K562 (cell line): ENCODE measurements around the gene SFXN2.

Experiments
- ARID3A ChIP-seq: IDR thresholded peaks from 2 replicates; pipeline ENCODE4 v1.6.1; 2012; ENCODE audit warnings: low read depth, low read length, improper control_type of control experiment, borderline replicate concordance
- CEBPZ ChIP-seq: fragments of 150-350 bp; IDR thresholded peaks from 2 replicates; pipeline ENCODE4 v1.6.1; 2014; ENCODE audit warnings: low read depth, mild to moderate bottlenecking, low read length, borderline replicate concordance
- EGR1 ChIP-seq: fragments of 450-650 bp; conservative IDR thresholded peaks from 2 replicates; pipeline ENCODE4 v1.6.1; 2017; ENCODE audit warnings: mild to moderate bottlenecking
- EP300 ChIP-seq: IDR thresholded peaks from 2 replicates; pipeline ENCODE4 v1.6.1; 2012; ENCODE audit warnings: low read length, improper control_type of control experiment
- LARP7 ChIP-seq: fragments of 450-650 bp; IDR thresholded peaks from 2 replicates; pipeline ENCODE4 v1.6.1; 2016
- MIER1 ChIP-seq: fragments of 450-650 bp; IDR thresholded peaks from 2 replicates; pipeline ENCODE4 v1.6.1; 2016; ENCODE audit warnings: antibody characterized with exemption, mild to moderate bottlenecking, low read depth
- NFYB ChIP-seq: IDR thresholded peaks from 2 replicates; pipeline ENCODE4 v1.6.1; 2011; ENCODE audit warnings: mild to moderate bottlenecking, moderate library complexity; ENCODE audit not compliant: insufficient read length; ENCODE audit errors: extremely low read depth
- PHF20 ChIP-seq: fragments of 450-650 bp; IDR thresholded peaks from 2 replicates; pipeline ENCODE4 v1.6.1; 2018; ENCODE audit not compliant: partially characterized antibody
- POU5F1 ChIP-seq: fragments of 150-350 bp; IDR thresholded peaks from 2 replicates; pipeline ENCODE4 v1.6.1; 2014; ENCODE audit warnings: borderline replicate concordance, low read length, low read depth, mild to moderate bottlenecking; ENCODE audit not compliant: partially characterized antibody
- SP1 ChIP-seq: sonication (generic); formaldehyde crosslinking; IDR thresholded peaks from 2 replicates; pipeline ENCODE4 v1.8.1; 2022; ENCODE audit warnings: mild to moderate bottlenecking, missing genetic modification reagents
- ZNF354B ChIP-seq: fragments of 250-450 bp; sonication (Bioruptor Pico); IDR thresholded peaks from 2 replicates; pipeline ENCODE4 v1.4.0; 2020
- ZNF408 ChIP-seq: fragments of 250-450 bp; sonication (Bioruptor Pico); IDR thresholded peaks from 2 replicates; pipeline ENCODE4 v1.4.0; 2020; ENCODE audit warnings: low read depth, mild to moderate bottlenecking, moderate library complexity
- TF ChIP-seq, protein P1 (sequence below), 3 experiments: IDR thresholded peaks in 2 of 3; conservative IDR thresholded peaks in 1 of 3; 2 replicates each; pipeline ENCODE4 v1.5.1; 2011 to 2012; ENCODE audit warnings: low read length in 3 of 3, mild to moderate bottlenecking in 3 of 3, control low read depth in 2 of 3, improper control_type of control experiment in 1 of 3, inconsistent platforms in 1 of 3, low read depth in 1 of 3, mixed read lengths in 1 of 3, moderate library complexity in 1 of 3; ENCODE audit not compliant: insufficient read depth in 2 of 3

GRCh38 chr10:102773986-102774385 is 59.5 kb downstream of the SFXN2 start:
- TF ChIP-seq, protein P1, sequence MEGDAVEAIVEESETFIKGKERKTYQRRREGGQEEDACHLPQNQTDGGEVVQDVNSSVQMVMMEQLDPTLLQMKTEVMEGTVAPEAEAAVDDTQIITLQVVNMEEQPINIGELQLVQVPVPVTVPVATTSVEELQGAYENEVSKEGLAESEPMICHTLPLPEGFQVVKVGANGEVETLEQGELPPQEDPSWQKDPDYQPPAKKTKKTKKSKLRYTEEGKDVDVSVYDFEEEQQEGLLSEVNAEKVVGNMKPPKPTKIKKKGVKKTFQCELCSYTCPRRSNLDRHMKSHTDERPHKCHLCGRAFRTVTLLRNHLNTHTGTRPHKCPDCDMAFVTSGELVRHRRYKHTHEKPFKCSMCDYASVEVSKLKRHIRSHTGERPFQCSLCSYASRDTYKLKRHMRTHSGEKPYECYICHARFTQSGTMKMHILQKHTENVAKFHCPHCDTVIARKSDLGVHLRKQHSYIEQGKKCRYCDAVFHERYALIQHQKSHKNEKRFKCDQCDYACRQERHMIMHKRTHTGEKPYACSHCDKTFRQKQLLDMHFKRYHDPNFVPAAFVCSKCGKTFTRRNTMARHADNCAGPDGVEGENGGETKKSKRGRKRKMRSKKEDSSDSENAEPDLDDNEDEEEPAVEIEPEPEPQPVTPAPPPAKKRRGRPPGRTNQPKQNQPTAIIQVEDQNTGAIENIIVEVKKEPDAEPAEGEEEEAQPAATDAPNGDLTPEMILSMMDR (IDR thresholded peaks at IDR 0.05 in 2 of 3, conservative IDR thresholded peaks at IDR 0.05 in 1 of 3; ENCODE audit: insufficient read depth in 2 of 3, low read depth in 1 of 3, low read length in 3 of 3): no peak
- TF ChIP-seq SP1: no peak
- no peak for TF ChIP-seq EGR1
- TF ChIP-seq MIER1: no peak
- TF ChIP-seq NFYB: no peak
- no peak for TF ChIP-seq PHF20
- TF ChIP-seq ARID3A: no peak
- TF ChIP-seq EP300: no peak
- no peak for TF ChIP-seq LARP7
- TF ChIP-seq POU5F1: no peak
- TF ChIP-seq ZNF408: no peak
- no peak for TF ChIP-seq CEBPZ
- TF ChIP-seq ZNF354B (CRISPR knock-in tag): no peak
